HepG2 (cell line): ENCODE data around the gene ZNF524. TPM values are rescaled to one million over a fixed set of nuclear protein-coding genes. Genes with fewer than 3 reads are reported as not detected.

ENCODE experiments used
- ASH2L ChIP-seq: fragments of 300-600, 200-600 bp; sonication (generic); IDR thresholded peaks from 2 replicates; pipeline ENCODE4 v1.7.0; 2017; ENCODE audit warnings: low read depth, mild to moderate bottlenecking, moderate library complexity, mixed read lengths, low read length; ENCODE audit not compliant: insufficient read length
- BCL6 ChIP-seq: IDR thresholded peaks from 2 replicates; pipeline ENCODE4 v1.6.1; 2016; ENCODE audit warnings: missing genetic modification reagents, missing compliant biosample characterization
- BORCS8-MEF2B ChIP-seq: sonication (generic); formaldehyde crosslinking; IDR thresholded peaks from 2 replicates; pipeline ENCODE4 v1.8.0; 2022; ENCODE audit warnings: mild to moderate bottlenecking, missing genetic modification reagents
- CEBPB ChIP-seq: IDR thresholded peaks from 2 replicates; pipeline ENCODE4 v1.6.1; 2011; ENCODE audit warnings: low read depth, low read length, improper control_type of control experiment, borderline replicate concordance
- ISX ChIP-seq: sonication (generic); formaldehyde crosslinking; conservative IDR thresholded peaks from 2 replicates; pipeline ENCODE4 v1.5.0; 2020; ENCODE audit warnings: missing genetic modification reagents
- KDM2A ChIP-seq: sonication (generic); formaldehyde crosslinking; IDR thresholded peaks from 2 replicates; pipeline ENCODE4 v1.4.0; 2020; ENCODE audit warnings: low read depth, missing genetic modification reagents, borderline replicate concordance
- KDM6A ChIP-seq: IDR thresholded peaks from 2 replicates; pipeline ENCODE4 v1.6.1; 2016; ENCODE audit warnings: low read depth
- LBX2 ChIP-seq: sonication (generic); formaldehyde crosslinking; IDR thresholded peaks from 2 replicates; pipeline ENCODE4 v1.5.0; 2020; ENCODE audit warnings: missing genetic modification reagents, mild to moderate bottlenecking, borderline replicate concordance
- NCOA1 ChIP-seq: sonication (generic); formaldehyde crosslinking; IDR thresholded peaks from 2 replicates; pipeline ENCODE4 v1.9.0; 2021; ENCODE audit warnings: missing genetic modification reagents
- NFKB2 ChIP-seq: sonication (generic); formaldehyde crosslinking; IDR thresholded peaks from 2 replicates; pipeline ENCODE4 v1.4.0; 2020; ENCODE audit warnings: missing genetic modification reagents, borderline replicate concordance
- PRPF4 ChIP-seq: fragments of 200-400 bp; formaldehyde crosslinking; IDR thresholded peaks from 2 replicates; pipeline ENCODE4 v1.6.1; 2016; ENCODE audit warnings: low read length, low read depth; ENCODE audit not compliant: poor library complexity, severe bottlenecking
- SNAI1 ChIP-seq: sonication (generic); formaldehyde crosslinking; IDR thresholded peaks from 2 replicates; pipeline ENCODE4 v1.5.0; 2020; ENCODE audit warnings: mild to moderate bottlenecking, missing genetic modification reagents, borderline replicate concordance
- TOE1 ChIP-seq: sonication (generic); formaldehyde crosslinking; IDR thresholded peaks from 2 replicates; pipeline ENCODE4 v1.4.0; 2020; ENCODE audit warnings: mild to moderate bottlenecking, missing genetic modification reagents
- ZBTB34 ChIP-seq: sonication (generic); formaldehyde crosslinking; IDR thresholded peaks from 2 replicates; pipeline ENCODE4 v1.8.0; 2022; ENCODE audit warnings: mild to moderate bottlenecking, missing genetic modification reagents
- ZGPAT ChIP-seq: IDR thresholded peaks from 2 replicates; pipeline ENCODE4 v1.6.1; 2016; ENCODE audit warnings: mild to moderate bottlenecking
- ZHX2 ChIP-seq, 2 experiments: sonication (generic) in 1 of 2; formaldehyde crosslinking in 1 of 2; IDR thresholded peaks; 2 replicates each; pipeline versions ENCODE4 v1.6.1 to v1.9.0; 2014 to 2022; ENCODE audit warnings: antibody characterized with exemption in 1 of 2, borderline replicate concordance in 1 of 2, inconsistent platforms in 1 of 2, low read depth in 1 of 2, missing genetic modification reagents in 1 of 2
- ZNF10 ChIP-seq: sonication (generic); formaldehyde crosslinking; IDR thresholded peaks from 2 replicates; pipeline ENCODE4 v1.4.0; 2020; ENCODE audit warnings: mild to moderate bottlenecking, low read depth, missing genetic modification reagents, borderline replicate concordance
- ZNF17 ChIP-seq: sonication (generic); formaldehyde crosslinking; IDR thresholded peaks from 2 replicates; pipeline ENCODE4 v1.5.0; 2020; ENCODE audit warnings: mild to moderate bottlenecking, missing genetic modification reagents
- ZNF740 ChIP-seq: sonication (generic); formaldehyde crosslinking; IDR thresholded peaks from 2 replicates; pipeline ENCODE4 v1.4.0; 2020; ENCODE audit warnings: missing genetic modification reagents
- ZNF749 ChIP-seq: sonication (generic); formaldehyde crosslinking; IDR thresholded peaks from 2 replicates; pipeline ENCODE4 v1.8.0; 2022; ENCODE audit warnings: mild to moderate bottlenecking, missing genetic modification reagents, moderate library complexity, borderline replicate concordance
- polyA plus RNA-seq, 8 experiments: library from polyadenylated mRNA; depleted of rRNA in 3 of 8; stranded (reverse) in 7 of 8; unstranded in 1 of 8; fragments of >200 nt; fragmentation: Illumina TruSeq in 4 of 8; extraction: Trizol in 4 of 8; gene quantifications; 2 replicates each; pipeline versions ENCODE4 v1.2.1 to v1.2.3, GENCODE V29; 2011 to 2016; ENCODE audit warnings: low read depth in 4 of 8, missing spikeins in 1 of 8, mixed read lengths in 1 of 8; ENCODE audit not compliant: insufficient read depth in 1 of 8
- total RNA-seq, 5 experiments: library from RNA; depleted of rRNA; stranded (reverse); fragments of >200 nt; fragmentation: Illumina TruSeq; extraction: Trizol; gene quantifications; 2 replicates each; pipeline ENCODE4 v1.2.3, GENCODE V29; 2016; ENCODE audit warnings: low read depth in 1 of 5

Gene ZNF524
- total and polyA plus RNA-seq, 2 of the 13 experiments (the other 11 are each of a cell fraction or from before 2014, with no cell fraction given), result 3.2 to 4.6 TPM

GRCh38 chr19:55640043-55640576 lies 40.0 kb downstream of the ZNF524 start (continued):
- no peak for TF ChIP-seq ZBTB34 (CRISPR knock-in tag)
- TF ChIP-seq KDM2A (CRISPR knock-in tag), result no peak
- no peak for TF ChIP-seq ISX
- TF ChIP-seq NCOA1, result peak; percentile 59; the same call in 1 of the 2 replicates
- TF ChIP-seq CEBPB, result no peak
- peak; percentile 38; the same call in 1 of the 2 replicates for TF ChIP-seq LBX2
- no peak for TF ChIP-seq ASH2L
- 0 out of 2 replicates have a peak, but pooled peaks have one; percentile 63 for TF ChIP-seq ZNF749 (CRISPR knock-in tag)
- TF ChIP-seq PRPF4, result no peak
- no peak for TF ChIP-seq ZNF740
- TF ChIP-seq SNAI1 (CRISPR knock-in tag), result 0 out of 2 replicates have a peak, but pooled peaks have one; percentile 53
- TF ChIP-seq ZHX2 (IDR thresholded peaks at IDR 0.05; ENCODE audit: low read depth), result 0 out of 2 replicates have a peak, but pooled peaks have one; percentile 37
- TF ChIP-seq ZHX2 (CRISPR knock-in tag; IDR thresholded peaks at IDR 0.05; ENCODE audit: borderline replicate concordance), result no peak
- no peak for TF ChIP-seq BCL6
- TF ChIP-seq TOE1 (CRISPR knock-in tag), result no peak
- no peak for TF ChIP-seq KDM6A (CRISPR knock-in tag)
- TF ChIP-seq NFKB2, result peak; percentile 64; the same call in 1 of the 2 replicates
- TF ChIP-seq ZGPAT (CRISPR knock-in tag), result 0 out of 2 replicates have a peak, but pooled peaks have one; percentile 5
- TF ChIP-seq ZNF17 (CRISPR knock-in tag), result no peak
- 0 out of 2 replicates have a peak, but pooled peaks have one; percentile 11 for TF ChIP-seq BORCS8-MEF2B
- TF ChIP-seq ZNF10 (CRISPR knock-in tag), result no peak
